NCI-H748 treated with DMSO at 0.1 percent for 48 hours (cell line): Measurements from ENCODE around the gene PRKRIP1.
"Not testable (repeated sequence)": the region's sequence is repeated elsewhere in the genome, so short reads cannot be mapped to it uniquely, and the experiment has no call there.

ENCODE experiments used
- DNase-seq: peaks from one replicate; lab custom pipeline; 2025; lab: John Stamatoyannopoulos, UW

Gene PRKRIP1

DNA sequence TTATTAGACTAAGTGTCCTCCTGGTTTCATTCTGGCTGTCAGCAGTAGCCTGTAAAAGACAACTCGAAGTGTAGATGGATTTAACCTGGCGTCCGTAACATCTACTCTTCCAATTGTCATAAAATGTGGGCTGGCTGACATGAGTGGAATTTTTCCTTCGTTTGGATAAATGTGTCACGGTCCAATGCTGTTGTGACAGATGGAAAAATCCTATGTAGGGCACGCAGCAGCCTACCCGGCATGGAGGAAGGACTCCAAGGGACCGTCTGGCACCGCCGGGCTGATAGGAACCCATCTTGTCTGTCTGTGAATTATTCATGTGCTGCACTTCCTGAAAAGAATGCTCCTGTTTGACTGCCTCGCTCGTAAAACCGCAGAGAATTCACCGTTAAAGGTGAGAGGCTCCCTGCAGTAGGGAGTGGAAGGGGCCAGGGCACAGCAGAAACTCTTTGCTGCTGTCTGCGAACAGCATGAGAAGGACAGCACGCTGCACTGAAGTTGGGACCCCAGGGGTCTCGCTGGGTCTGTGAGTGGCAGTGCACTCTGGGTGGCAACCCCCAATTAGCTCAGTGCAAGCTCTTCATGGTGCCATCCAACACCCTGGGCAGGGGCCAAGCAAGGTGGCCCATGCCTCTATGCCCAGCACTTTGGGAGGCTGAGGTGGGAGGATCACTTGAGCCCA lies 35.6 kb downstream of the PRKRIP1 start:
- no peak for DNase-seq

DNA sequence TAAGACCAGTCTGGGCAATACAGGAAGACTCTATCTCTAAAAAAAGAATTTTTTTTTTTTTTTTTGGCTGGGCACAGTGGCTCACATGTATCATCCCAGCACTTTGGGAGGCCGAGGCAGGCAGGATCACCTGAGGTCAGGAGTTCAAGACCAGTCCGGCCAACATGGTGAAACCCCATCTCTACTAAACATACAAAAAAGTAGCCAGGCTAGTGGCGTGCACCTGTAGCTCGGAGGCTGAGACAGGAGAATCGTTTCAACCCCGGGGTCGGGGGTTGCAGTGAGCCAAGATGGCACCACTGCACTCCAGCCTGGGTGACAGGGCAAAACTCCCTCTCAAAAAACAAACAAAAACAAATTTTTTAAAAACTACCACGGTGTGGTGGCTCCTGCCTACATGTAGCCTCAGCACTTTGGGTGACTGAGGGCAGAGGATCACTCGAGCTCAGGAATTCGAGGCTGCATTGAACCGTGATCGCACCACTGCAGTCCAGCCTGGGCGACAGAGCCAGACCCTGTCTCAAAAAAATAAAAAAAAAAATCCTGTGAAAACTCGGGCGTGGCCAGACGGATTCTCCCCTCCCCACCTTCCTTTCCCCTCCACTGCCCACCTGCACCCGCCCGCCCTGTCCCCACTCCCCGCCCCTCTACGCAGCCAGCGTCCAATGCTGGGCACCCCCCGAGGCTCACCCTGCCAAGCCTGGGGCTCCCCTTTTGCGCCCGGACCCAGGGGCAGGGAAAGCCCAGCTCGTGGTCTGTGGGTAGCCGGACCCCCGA lies 36.5 kb downstream of the PRKRIP1 start:
- DNase-seq, result no peak

DNA sequence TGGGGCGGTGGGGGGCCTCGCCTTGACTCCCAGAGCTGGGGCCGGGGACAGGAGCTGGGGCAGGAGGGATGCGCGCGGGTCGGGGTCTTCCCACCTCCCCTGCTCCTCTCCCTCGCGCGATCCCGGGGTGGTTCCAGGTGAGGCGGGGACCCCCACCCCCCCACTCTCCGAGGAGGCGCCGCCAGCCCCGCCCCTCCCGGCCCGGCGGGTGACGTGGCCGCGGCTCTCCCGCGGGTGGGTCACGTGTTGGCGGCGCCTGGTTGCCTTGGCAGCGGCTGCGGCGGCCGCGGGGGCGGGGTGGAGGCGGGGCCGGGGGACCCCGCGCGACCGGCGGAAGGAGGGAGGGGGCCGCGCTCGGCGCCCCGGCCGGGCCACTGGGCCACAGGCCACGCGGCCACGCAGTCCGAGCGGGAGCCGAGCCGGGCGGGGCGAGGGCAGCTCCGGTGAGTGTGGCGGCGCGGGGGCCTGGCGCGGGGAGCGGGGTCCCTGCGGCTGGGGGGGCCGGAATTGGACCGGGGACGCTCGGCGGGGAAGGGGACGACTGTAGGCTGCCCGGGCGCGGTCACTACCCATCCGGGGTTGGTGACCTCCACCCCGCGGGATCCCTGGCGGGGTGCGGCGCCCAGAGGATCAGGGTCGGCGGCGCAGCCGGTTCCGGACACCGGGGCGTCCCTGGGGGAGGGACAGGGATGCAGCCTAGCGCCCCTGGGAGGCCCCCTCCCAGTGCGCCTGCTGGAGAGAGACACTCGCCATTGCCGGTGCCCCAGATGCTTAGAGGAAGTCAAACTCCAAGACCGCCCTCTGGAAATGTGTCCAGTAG lies 37.3 kb downstream of the PRKRIP1 start, which contains the start of gene ORAI2:
ORAI2 (plus strand) TSS at position 357 of the 820 bp plus-strand sequence. CDS start 5,382 bp downstream, outside the sequence.
- DNase-seq, result peak; percentile 36

DNA sequence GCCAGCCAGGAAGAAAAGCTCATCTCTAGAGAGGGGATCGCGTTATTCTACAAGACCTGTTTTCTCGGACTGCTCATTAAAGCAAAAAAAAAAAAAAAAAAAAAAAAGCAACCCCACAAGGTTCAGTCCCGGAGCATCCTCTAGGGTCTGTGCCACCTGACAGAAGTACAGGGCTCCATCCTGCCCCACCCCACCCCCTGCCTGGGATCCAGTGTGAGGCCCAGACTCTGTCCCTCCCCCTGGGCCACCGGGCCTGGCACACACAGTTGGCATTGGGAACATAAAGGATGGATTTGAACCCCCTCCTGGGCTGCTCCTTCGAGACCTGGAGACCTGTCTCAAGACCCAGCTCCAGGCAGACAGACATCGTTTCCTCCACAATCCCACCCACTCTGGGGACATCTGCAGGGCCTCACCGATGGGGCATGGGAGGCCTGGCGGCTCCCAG lies 37.9 kb downstream of the PRKRIP1 start:
- DNase-seq, result peak; percentile 36

DNA sequence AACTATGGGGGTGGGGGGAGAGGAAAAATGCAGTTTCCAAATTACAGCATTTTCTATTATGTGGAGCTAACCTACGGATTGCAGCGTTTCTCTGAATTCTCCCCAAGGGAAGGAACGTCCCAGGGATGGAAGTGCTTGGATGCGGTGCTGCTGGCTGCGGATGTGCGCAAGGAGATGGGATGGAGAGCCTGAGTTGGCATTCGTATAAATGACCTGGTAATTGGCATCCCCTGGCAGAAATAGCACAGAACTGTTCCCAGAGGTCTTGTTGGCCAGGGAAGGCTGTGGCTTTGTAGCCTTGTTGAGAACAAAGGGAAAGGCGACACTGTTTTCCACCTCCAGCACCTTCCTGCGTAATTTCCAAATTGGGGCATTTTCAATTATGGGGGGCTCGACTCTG lies 40.0 kb downstream of the PRKRIP1 start:
- DNase-seq, result no peak

DNA sequence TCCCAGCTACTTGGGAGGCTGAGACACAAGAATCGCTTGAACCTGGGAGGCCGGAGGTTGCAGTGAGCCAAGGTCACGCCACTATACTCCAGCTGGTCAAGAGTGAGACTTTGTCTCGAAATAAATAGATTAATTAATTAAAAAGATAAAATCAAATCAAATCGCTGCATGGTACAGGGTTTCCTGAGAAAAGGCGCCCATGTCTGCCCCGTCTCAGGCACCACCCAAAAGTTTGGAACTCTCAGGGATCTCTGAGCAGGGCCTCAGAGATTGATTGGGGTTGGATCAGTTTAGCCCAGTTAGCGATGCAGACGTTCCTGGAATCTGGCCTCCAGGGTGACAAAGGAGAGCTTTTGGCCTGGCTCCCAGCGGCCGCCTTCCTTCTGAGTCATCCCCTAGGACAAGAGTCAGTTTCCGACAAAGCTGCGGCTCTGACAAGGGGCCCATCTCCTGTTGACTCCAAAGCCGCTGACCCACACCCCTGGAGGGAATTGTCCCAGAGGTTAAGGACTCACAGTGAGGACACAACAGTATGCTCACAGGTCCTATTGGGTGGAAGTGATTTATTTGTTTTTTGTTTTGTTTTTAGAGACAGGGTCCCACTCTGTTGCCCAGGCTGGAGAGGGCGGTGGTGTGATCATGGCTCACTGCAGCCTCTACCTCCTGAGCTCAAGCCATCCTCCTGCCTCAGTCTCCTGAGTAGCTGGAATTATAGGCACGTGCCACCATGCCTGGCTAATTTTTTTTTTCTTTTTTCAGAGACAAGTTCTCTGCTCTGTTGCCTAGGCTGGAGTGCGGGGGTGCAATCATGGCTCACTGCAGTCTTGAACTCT lies 44.0 kb downstream of the PRKRIP1 start:
- no peak for DNase-seq

DNA sequence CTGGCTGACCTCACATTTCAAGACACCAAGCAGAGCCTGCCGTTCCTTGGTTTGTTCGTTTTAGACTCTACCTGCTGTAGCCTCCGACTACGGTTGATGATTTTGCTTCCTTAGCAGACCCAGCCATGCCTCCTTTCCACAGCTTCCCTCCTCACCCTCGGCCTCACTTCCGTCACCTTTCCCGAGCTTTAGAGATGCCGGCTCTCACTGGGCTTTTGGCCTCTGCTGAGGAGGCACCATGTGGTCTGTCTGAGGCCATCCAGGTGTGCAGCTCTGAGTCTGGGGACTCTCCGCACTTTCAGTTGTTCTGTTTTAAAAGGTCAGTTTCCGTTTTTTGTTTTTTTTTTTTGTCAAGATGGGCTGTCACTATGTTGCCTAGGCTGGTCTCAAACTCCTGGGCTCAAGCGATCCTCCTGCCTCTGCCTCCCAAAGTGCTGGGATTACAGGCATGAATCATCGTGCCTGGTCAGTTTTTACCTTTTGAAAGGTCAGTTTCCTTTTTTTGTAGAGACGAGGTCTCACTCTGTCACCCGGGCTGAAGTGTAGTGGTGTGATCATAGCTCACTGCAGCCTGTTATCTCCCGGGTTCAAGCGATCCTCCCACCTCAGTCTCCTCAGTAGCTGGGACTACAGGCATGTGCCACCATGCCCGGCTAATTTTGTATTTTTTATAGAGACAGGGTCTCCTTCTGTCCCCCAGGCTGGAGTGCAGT lies 49.0 kb downstream of the PRKRIP1 start:
- DNase-seq, result no peak

DNA sequence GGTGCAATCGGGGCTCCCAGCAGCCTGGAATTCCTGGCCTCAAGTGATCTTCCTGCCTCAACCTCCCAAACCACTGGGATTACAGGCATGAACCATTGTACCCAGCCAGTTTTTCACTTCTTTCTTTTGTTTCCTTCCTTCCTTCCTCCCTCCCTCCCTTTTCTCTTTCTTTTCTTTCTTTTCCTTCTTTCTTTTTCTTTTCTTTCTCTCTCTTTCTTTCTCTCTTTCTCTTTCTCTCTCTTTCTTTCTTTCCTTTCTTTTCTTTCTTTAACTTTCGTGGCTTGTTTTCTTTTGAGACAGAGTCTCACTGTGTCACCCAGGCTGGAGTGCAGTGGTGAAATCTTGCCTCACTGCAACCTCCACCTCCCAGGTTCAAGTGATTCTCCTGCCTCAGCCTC lies 49.5 kb downstream of the PRKRIP1 start:
- no peak for DNase-seq

DNA sequence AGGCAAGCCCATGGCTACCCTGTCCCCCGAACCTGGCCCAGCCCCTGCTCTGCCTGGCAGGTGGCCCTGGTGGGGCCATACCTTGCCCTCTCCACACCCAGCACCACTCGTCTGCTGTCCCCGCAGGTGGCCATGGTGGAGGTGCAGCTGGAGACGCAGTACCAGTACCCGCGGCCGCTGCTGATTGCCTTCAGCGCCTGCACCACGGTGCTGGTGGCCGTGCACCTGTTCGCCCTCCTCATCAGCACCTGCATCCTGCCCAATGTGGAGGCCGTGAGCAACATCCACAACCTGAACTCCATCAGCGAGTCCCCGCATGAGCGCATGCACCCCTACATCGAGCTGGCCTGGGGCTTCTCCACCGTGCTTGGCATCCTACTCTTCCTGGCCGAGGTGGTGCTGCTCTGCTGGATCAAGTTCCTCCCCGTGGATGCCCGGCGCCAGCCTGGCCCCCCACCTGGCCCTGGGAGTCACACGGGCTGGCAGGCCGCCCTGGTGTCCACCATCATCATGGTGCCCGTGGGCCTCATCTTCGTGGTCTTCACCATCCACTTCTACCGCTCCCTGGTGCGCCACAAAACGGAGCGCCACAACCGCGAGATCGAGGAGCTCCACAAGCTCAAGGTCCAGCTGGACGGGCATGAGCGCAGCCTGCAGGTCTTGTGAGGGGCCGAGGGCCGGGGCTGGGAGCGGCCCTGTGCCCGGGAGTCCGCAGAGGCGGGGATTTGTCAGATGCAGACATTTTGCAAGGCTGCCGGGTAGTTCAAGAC lies 50.4 kb downstream of the PRKRIP1 start:
- DNase-seq, result no peak

DNA sequence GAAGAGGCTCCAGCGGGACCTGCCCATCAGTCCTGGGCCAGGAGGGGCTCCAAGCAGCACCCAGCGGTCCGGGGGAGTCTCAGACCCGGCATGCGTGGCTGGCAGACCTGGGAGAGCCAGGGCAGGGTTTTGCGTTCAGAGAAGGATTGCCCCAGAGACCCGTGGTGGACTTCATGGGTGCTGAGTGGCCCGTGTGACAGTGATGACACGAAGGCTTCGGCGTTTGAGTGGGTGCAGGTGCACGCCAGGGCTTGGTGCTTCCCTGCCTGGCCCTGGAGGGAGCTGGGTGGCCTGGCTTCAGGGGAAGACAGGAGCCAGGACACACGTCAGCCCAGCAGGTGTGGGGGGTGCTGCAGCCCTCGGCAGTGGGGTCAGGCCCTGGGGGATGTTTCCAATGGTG lies 51.1 kb downstream of the PRKRIP1 start:
- DNase-seq, result no peak

DNA sequence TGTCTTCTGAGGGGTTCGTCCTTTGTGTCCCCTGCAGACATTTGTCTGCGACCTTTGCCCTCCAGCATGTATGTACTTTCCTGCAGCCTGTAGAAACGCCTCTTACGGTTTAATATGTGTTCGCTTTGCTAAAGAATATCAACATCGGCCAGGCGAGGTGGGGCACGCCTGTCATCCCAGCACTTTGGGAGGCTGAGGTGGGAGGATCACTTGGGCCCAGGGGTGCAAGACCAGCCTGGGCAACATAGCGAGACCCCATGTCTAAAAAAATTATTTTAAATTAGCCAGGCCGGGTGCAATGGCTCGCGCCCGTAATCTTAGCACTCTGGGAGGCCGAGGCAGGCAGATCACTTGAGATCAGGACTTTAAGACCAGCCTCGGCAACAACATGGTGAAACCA lies 53.0 kb downstream of the PRKRIP1 start:
- no peak for DNase-seq

DNA sequence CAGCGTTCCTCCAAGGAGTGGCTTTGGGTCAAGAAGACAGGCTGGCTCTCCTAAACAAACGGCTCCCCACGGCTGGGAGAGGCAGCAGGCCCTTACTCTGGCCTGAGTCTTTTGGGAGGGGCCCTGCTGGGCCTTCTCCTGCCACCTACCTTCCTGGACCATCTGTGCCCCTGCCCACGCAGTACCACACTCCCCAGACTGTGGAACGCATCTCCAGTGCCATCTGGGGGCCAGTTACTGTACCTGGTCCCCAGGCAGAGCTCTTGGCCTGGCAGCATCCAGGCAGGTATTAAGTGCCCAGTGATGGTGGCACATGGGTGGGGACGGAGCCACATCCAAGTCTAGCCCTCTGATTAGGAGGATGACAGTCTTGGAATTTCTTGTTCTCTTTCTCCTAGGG lies 54.1 kb downstream of the PRKRIP1 start:
- DNase-seq, result no peak

DNA sequence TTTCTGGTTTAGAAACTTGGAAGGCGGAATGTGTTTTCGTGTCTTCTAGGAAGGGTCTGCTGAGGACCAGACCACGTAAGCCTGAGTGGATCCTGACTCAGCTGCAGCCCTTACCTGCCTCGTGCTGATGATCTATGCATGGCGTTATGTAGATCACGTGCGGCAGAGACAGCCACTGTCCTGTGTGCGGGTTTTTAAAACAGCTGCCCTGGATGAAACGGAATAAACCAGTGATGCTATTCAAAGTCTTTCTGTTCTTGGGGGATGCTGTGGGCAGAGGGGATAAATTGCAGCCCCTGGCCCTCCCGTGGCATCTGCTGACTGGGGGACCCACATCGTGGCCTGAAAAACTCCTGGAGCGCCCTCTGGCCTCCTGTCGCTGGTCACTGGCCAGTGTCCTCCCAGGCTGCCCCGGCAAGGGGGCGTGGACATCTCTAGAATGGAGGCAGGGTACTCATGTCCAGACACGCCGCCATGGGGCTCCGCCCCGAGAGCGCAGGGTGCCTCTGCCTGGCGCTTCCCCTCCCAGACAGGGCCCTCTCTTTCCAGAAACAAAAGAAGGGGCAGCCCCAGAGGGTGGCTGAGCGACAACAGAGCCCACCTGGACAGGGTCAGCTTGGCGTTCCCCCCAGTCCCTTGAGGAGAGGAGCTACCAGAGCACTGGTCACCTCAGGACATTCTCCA lies 55.4 kb downstream of the PRKRIP1 start:
- DNase-seq, result peak; percentile 27

DNA sequence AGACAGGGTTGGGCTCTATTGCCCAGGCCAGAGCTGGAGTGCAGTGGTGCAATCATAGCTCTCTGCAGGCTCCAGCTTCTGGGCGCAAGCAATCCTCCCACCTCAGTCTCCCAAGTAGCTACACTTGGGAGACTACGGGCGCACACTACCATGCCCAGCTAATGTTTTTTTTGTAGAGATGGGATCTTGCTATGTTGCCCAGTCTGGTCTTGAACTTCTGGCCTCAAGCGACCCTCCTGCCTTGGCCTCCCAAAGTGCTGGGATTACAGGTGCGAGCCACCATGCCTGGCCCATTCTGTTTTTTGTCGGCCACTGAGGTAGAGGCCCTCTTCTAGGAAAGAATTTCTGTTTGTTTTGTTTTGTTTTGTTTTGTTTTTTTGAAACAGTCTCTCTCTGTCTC lies 56.3 kb downstream of the PRKRIP1 start:
- no peak for DNase-seq

DNA sequence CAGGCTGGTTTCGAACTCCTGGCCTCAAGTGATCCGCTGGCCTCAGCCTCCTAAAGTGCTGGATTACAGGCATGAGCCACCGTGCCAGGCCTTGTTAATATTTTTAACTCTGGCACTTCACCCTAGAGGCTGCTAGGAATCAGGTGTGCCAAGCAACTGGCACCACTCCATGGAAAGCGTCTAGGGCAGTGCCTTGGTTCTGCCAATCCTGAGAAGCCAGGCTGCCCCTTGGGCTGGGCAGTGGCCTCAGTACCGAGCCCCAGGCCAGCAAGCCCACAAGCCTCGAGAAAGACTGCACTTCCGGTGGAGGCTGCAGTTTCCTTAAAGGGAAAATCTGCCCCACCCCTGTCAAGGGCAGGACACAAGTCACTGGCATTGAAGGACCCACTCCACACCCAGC lies 57.2 kb downstream of the PRKRIP1 start:
- no peak for DNase-seq

DNA sequence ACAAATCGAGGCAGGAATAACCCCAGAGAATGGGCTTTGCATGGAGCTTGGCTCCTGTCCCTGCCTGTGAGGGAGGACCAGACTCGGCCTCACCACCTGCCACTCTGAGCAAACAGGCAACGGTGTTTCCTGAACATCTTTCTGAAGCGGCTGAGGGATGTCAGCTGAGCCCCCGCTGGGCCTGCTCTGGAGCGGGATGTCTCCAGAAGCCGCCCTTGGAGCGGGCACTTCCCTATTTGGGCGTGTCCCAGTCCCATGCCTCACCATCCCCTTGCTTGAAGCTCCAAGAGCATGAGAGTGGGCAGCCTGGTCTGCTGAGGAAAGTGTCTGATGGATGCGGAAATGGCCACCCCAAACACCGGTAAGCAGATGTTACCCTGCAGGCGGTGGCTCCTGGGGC lies 58.3 kb downstream of the PRKRIP1 start:
- DNase-seq, result no peak

DNA sequence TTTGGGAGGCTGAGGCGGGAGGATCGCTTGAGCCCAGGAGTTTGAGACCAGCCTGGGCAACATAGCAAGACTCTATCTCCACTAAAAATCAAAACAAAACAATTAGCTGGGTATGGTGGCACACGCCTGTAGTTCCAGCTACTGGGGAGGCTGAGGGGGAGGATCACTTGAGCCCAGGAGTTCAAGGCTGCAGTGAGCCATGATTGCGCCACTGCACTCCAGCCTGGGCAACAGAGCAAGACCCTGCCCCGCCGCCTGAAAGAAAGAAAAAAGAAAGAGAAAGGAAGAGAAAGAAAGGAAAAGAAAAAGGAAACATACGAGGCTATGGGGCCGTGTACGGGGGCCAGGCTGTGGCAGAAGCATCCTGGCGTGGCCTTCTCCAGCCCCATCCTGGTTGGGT lies 58.8 kb downstream of the PRKRIP1 start:
- DNase-seq, result not testable (repeated sequence)

DNA sequence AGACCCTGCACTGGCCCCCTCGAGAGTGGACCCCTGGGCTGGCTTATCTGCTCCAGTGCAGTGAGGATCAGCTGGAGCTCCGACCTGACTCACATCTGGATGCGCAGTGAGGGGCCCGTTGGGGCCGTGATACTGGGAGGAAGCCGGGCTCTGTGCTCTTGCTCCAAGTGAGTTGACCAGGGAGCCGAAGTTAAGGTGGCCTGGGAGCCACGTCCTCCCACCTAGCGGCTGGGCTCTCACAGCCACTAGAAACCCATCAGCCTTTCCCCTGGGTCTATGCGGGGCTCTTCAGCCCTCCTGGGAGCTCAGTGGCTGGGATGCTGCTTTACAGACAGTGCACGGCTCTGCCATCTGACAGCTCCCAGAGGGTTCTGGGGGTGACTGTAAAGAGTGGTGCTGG lies 59.4 kb downstream of the PRKRIP1 start:
- DNase-seq, result no peak

DNA sequence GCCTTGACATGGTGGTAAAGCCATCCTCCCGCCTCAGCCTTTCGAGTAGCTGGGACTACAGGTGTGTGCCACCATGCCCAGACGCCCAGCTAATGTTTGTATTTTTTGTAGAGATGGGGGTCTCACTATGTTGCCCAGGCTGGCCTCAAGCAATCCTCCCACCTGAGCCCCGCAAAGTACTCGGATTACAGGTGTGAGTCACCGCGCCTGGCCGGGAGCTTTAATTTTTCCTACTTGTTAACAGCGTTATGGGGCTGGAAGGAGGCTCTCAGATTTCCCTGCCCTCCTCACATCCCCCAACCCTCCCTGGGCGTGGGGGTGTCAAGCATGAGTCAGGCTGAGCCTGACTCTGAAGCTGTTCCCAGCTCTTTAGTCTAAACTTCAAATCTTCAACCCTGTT lies 60.2 kb downstream of the PRKRIP1 start:
- DNase-seq, result no peak
